H9 (cell line): ENCODE data around the gene HCN2. TPM values are rescaled to one million over a fixed set of nuclear protein-coding genes. Genes with fewer than 3 reads are reported as not detected.

Experiments used
- DNase-seq: peaks from one replicate; pipeline ENCODE4 v3.0.0-alpha.2; 2017
- H2AFZ ChIP-seq: one replicate; pipeline ENCODE4 v1.6.1; 2013; ENCODE audit warnings: mild to moderate bottlenecking, low read length, control low read depth, moderate library complexity
- H2AK5ac ChIP-seq: 2 replicates; pipeline ENCODE4 v1.6.1; 2013; ENCODE audit warnings: low read length, control low read depth, mixed read lengths; ENCODE audit not compliant: insufficient read length
- H2BK120ac ChIP-seq: one replicate; pipeline ENCODE4 v1.6.1; 2013; ENCODE audit warnings: low read depth, mild to moderate bottlenecking, low read length, control low read depth, inconsistent platforms; ENCODE audit not compliant: poor library complexity, severe bottlenecking
- H2BK12ac ChIP-seq: 2 replicates; pipeline ENCODE4 v1.6.1; 2013; ENCODE audit warnings: low read length, control low read depth, mixed read lengths, low read depth; ENCODE audit not compliant: insufficient read length
- H2BK15ac ChIP-seq: 2 replicates; pipeline ENCODE4 v1.6.1; 2013; ENCODE audit warnings: low read depth, low read length, control low read depth
- H2BK20ac ChIP-seq: one replicate; pipeline ENCODE4 v1.6.1; 2013; ENCODE audit warnings: low read depth, mild to moderate bottlenecking, low read length, control low read depth, inconsistent platforms; ENCODE audit not compliant: poor library complexity, severe bottlenecking
- H2BK5ac ChIP-seq: 2 replicates; pipeline ENCODE4 v1.6.1; 2013; ENCODE audit warnings: low read length, control low read depth, mixed read lengths; ENCODE audit not compliant: insufficient read length
- H3K14ac ChIP-seq: 2 replicates; pipeline ENCODE4 v1.6.1; 2013; ENCODE audit warnings: low read length, control low read depth; ENCODE audit not compliant: insufficient read depth
- H3K18ac ChIP-seq: 2 replicates; pipeline ENCODE4 v1.6.1; 2013; ENCODE audit warnings: low read depth, mild to moderate bottlenecking, mixed read lengths, low read length, control low read depth; ENCODE audit not compliant: insufficient read length
- H3K23ac ChIP-seq: 2 replicates; pipeline ENCODE4 v1.6.1; 2013; ENCODE audit warnings: low read length, control low read depth, mixed read lengths, low read depth; ENCODE audit not compliant: insufficient read length
- H3K23me2 ChIP-seq: 2 replicates; pipeline ENCODE4 v1.6.1; 2013; ENCODE audit warnings: low read depth, mild to moderate bottlenecking, mixed read lengths, low read length, control low read depth; ENCODE audit not compliant: insufficient read length, poor library complexity, severe bottlenecking
- H3K27ac ChIP-seq: 2 replicates; pipeline ENCODE4 v1.5.1; 2013; ENCODE audit warnings: low read length, control low read depth, mixed read lengths, low read depth; ENCODE audit not compliant: insufficient read length
- H3K27me3 ChIP-seq: 2 replicates; pipeline ENCODE4 v1.6.1; 2013; ENCODE audit warnings: low read length, control low read depth, inconsistent platforms; ENCODE audit not compliant: insufficient read depth
- H3K4ac ChIP-seq: 2 replicates; pipeline ENCODE4 v1.6.1; 2013; ENCODE audit warnings: low read depth, mild to moderate bottlenecking, control low read depth, inconsistent platforms, low read length, moderate library complexity
- H3K4me1 ChIP-seq: 2 replicates; pipeline ENCODE4 v1.6.1; 2013; ENCODE audit warnings: low read length, control low read depth, inconsistent platforms; ENCODE audit not compliant: insufficient read depth
- H3K4me2 ChIP-seq: 2 replicates; pipeline ENCODE4 v1.6.1; 2013; ENCODE audit warnings: low read length, control low read depth, mixed read lengths; ENCODE audit not compliant: insufficient read length, insufficient read depth
- H3K56ac ChIP-seq: 2 replicates; pipeline ENCODE4 v1.6.1; 2013; ENCODE audit warnings: low read depth, mild to moderate bottlenecking, mixed read lengths, low read length, control low read depth; ENCODE audit not compliant: insufficient read length
- H3K79me1 ChIP-seq: 2 replicates; pipeline ENCODE4 v1.6.1; 2013; ENCODE audit warnings: low read depth, mild to moderate bottlenecking, moderate library complexity, low read length, control low read depth, inconsistent platforms; ENCODE audit not compliant: insufficient read depth, poor library complexity, severe bottlenecking
- H3K79me2 ChIP-seq: 2 replicates; pipeline ENCODE4 v1.6.1; 2013; ENCODE audit warnings: low read length, control low read depth, inconsistent platforms; ENCODE audit not compliant: insufficient read depth
- H3K9ac ChIP-seq: 2 replicates; pipeline ENCODE4 v1.6.1; 2013; ENCODE audit warnings: low read length, control low read depth, mixed read lengths; ENCODE audit not compliant: insufficient read length; ENCODE audit errors: extremely low read depth
- H3K9me3 ChIP-seq: one replicate; pipeline ENCODE4 v1.6.1; 2013; ENCODE audit warnings: low read depth, low read length, inconsistent platforms; ENCODE audit not compliant: control insufficient read depth
- H3T11ph ChIP-seq: one replicate; pipeline ENCODE4 v1.6.1; 2013; ENCODE audit warnings: mild to moderate bottlenecking, low read length, control low read depth, inconsistent platforms
- H4K20me1 ChIP-seq: one replicate; pipeline ENCODE4 v1.6.1; 2013; ENCODE audit not compliant: control insufficient read depth, insufficient read length, insufficient read depth
- H4K5ac ChIP-seq: 2 replicates; pipeline ENCODE4 v1.6.1; 2013; ENCODE audit warnings: low read depth, mild to moderate bottlenecking, mixed read lengths, low read length, control low read depth; ENCODE audit not compliant: insufficient read length
- H4K8ac ChIP-seq: replicated peaks from 2 replicates; pipeline ENCODE4 v1.6.1; 2013; ENCODE audit warnings: low read length, control low read depth, mixed read lengths, low read depth; ENCODE audit not compliant: insufficient read length
- H4K91ac ChIP-seq: 2 replicates; pipeline ENCODE4 v1.6.1; 2013; ENCODE audit warnings: low read depth, mild to moderate bottlenecking, moderate library complexity, mixed read lengths, low read length, control low read depth; ENCODE audit not compliant: insufficient read length
- H3K27ac Mint-ChIP-seq, 3 experiments: 2 replicates in 2 of 3; 3 replicates in 1 of 3; pipeline ENCODE4 v1.8.0; 2020 to 2021; ENCODE audit warnings: mixed read lengths in 3 of 3, mild to moderate bottlenecking in 1 of 3, moderate library complexity in 1 of 3
- H3K27me3 Mint-ChIP-seq: 2 replicates; pipeline ENCODE4 v1.8.0; 2021; ENCODE audit warnings: low read depth, mild to moderate bottlenecking, moderate library complexity, mixed read lengths
- H3K36me3 Mint-ChIP-seq, 3 experiments: 2 replicates in 2 of 3; 3 replicates in 1 of 3; pipeline ENCODE4 v1.8.0; 2020 to 2021; ENCODE audit warnings: low read depth in 3 of 3, mixed read lengths in 3 of 3; ENCODE audit not compliant: insufficient read depth in 1 of 3
- H3K4me1 Mint-ChIP-seq, 2 experiments: 2 replicates each; pipeline ENCODE4 v1.8.0; 2020; ENCODE audit warnings: mixed read lengths in 2 of 2
- H3K4me3 Mint-ChIP-seq, 2 experiments: 2 replicates in 1 of 2; 3 replicates in 1 of 2; pipeline ENCODE4 v1.8.0; 2020 to 2021; ENCODE audit warnings: mild to moderate bottlenecking in 2 of 2, mixed read lengths in 2 of 2, moderate library complexity in 1 of 2
- H3K9me3 Mint-ChIP-seq, 2 experiments: 2 replicates in 1 of 2; 3 replicates in 1 of 2; pipeline ENCODE4 v1.8.0; 2020; ENCODE audit warnings: mild to moderate bottlenecking in 2 of 2, mixed read lengths in 2 of 2, moderate library complexity in 1 of 2
- WGBS: extraction: QIAGEN DNeasy Blood & Tissue Kit; methylation state at CpG from one replicate; pipeline ENCODE4 v1.1.7; 2013; ENCODE audit warnings: missing lambda C conversion rate, low lambda C conversion rate, mixed read lengths; ENCODE audit not compliant: insufficient read length; ENCODE audit errors: extremely low coverage; 5-methylcytosine and 5-hydroxymethylcytosine counted together
- total RNA-seq: library from RNA; stranded (reverse); gene quantifications from 2 replicates; pipeline ENCODE4 v1.2.1, GENCODE V29; 2021
- TF ChIP-seq, protein P1 (sequence below): fragments of 200-600 bp; sonication (generic); conservative IDR thresholded peaks from 3 replicates; pipeline ENCODE4 v1.8.0; 2021; ENCODE audit warnings: antibody characterized with exemption, mild to moderate bottlenecking

HCN2 gene
- total RNA-seq, 1 experiment from 2014 or later: 3.7 TPM

DNA sequence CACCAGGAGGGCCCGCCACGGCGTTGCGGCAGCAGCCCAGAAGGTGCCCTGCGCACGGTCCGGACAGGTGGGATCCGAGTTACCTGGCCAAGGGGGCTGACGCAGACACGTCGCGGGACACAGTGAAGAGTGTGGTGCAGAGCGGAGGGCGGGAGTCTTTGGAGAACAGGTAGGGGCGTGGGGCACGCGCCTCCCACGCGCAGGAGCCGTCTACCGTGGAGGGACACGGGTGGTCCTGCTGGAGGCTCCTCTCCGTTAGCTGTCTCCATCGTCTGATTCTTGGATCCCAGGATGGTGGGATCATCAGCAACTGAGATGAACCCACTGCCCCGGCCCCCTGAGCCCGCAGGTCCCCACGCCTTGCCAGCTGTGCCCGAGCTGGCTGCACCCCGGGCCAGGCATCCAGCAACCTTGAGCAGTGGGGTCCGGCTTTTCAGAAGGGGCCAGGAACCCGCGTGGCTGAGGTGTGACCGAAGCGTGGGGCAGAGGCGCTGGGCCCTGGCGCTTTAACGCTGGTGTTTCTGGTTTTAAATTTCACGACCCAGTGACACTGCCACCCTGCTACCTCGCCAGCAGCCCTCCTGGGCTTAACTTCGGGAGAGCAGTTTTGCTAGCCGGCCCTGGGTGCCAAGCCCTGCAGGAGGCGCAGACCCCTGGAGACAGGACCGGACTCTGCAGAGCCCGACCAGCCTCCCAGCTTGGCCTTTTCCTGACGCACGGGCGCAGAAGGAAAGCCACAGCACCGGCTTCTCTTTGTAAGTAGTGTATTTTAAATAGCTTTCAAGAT, 57.3 kb downstream of the HCN2 start:
- Mint-ChIP-seq H3K27ac (no peak overlapping the region), H3K27me3 (no peaks in the 10 kb centered on the region), H3K4me3 (no peak overlapping the region), H3K4me1 (no peaks in the 10 kb centered on the region), H3K36me3 (peaks cover 11 to 35% (median 18%) of the 10 kb centered on the region in 3 experiments), H3K9me3 (no peaks in the 10 kb centered on the region)
- Histone ChIP-seq H3K14ac (no peak overlapping the region), H3K4me2 (no peak overlapping the region), H2AFZ (no peak overlapping the region), H3K9me3 (no peaks in the 10 kb centered on the region), H3K23ac (no peak overlapping the region), H3K23me2 (no peaks in the 10 kb centered on the region), H3K27me3 (no peaks in the 10 kb centered on the region), H3K79me1 (peaks cover 4% of the 10 kb centered on the region), H3K18ac (no peak overlapping the region), H3K56ac (no peak overlapping the region), H3K79me2 (no peaks in the 10 kb centered on the region; the same call in 1 of the 2 replicates), H2BK12ac (no peak overlapping the region), H4K5ac (no peak overlapping the region), H2BK5ac (no peak overlapping the region), H2AK5ac (no peak overlapping the region), H4K8ac (no peak overlapping the region), H2BK120ac (no peak overlapping the region), H4K91ac (no peak overlapping the region), H4K20me1 (no peaks in the 10 kb centered on the region), H3T11ph (no peak overlapping the region), H3K4ac (no peak overlapping the region), H3K4me1 (no peaks in the 10 kb centered on the region), H2BK15ac (no peak overlapping the region), H3K9ac (no peak overlapping the region), H2BK20ac (no peak overlapping the region), H3K27ac (no peak overlapping the region)
- TF ChIP-seq, protein P1, sequence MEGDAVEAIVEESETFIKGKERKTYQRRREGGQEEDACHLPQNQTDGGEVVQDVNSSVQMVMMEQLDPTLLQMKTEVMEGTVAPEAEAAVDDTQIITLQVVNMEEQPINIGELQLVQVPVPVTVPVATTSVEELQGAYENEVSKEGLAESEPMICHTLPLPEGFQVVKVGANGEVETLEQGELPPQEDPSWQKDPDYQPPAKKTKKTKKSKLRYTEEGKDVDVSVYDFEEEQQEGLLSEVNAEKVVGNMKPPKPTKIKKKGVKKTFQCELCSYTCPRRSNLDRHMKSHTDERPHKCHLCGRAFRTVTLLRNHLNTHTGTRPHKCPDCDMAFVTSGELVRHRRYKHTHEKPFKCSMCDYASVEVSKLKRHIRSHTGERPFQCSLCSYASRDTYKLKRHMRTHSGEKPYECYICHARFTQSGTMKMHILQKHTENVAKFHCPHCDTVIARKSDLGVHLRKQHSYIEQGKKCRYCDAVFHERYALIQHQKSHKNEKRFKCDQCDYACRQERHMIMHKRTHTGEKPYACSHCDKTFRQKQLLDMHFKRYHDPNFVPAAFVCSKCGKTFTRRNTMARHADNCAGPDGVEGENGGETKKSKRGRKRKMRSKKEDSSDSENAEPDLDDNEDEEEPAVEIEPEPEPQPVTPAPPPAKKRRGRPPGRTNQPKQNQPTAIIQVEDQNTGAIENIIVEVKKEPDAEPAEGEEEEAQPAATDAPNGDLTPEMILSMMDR: no peak
- WGBS: no CpG with 5 or more reads among the region's 48 CpGs
- no peak for DNase-seq
